HepG2 (cell line): Measurements from ENCODE around the gene TOP3B. TPM values are rescaled to one million over a fixed set of nuclear protein-coding genes. Genes with fewer than 3 reads are reported as not detected.

ENCODE experiments used
- ATAC-seq: fragments of 200-7000 bp; cut with Tn5 transposase; 3 replicates; pipeline ENCODE4 v1.9.1; 2020; ENCODE audit warnings: mild to moderate bottlenecking, moderate library complexity
- BruUV-seq: library from RNA; stranded (reverse); fragments of 400-500 nt; replicated peaks from 2 replicates; lab custom pipeline; 2021; lab: Mats Ljungman, UMichigan
- CTCF ChIA-PET: fragments of 300-600 bp; formaldehyde crosslinking; extraction: SDS; loops from one replicate; lab custom pipeline; 2021; ENCODE audit warnings: low total read pairs, inconsistent platforms, low intra/inter-chr PET ratio; lab: Yijun Ruan, JAX
- POLR2A ChIA-PET: fragments of 350-600 bp; sonication (Branson Sonifier 250); formaldehyde crosslinking; loops from one replicate; lab custom pipeline; 2020; ENCODE audit warnings: antibody characterized with exemption, inconsistent platforms; lab: Yijun Ruan, JAX
- DNase-seq: peaks from one replicate; pipeline ENCODE4 v3.0.0-alpha.2; 2015; ENCODE audit warnings: low spot score
- FAIRE-seq: peaks from 3 replicates; lab custom pipeline; 2011; peaks lifted over from hg19 to GRCh38; lab: Jason Lieb, UNC
- H2AFZ ChIP-seq: one replicate; pipeline ENCODE4 v1.6.1; 2011; ENCODE audit warnings: low read length, inconsistent platforms
- H3K27ac ChIP-seq: fragments of 300-600 bp; 3 replicates; pipeline ENCODE4 v1.8.0; 2011; ENCODE audit warnings: mixed run types, mild to moderate bottlenecking, mixed read lengths, low read length, inconsistent platforms; ENCODE audit not compliant: insufficient read depth; ENCODE audit errors: extremely low read length
- H3K27me3 ChIP-seq, 2 experiments: fragments of 200-600 bp in 1 of 2; 2 replicates in 1 of 2; 3 replicates in 1 of 2; pipeline versions ENCODE4 v1.6.0 to v1.8.0; 2011; ENCODE audit warnings: low read length in 2 of 2, mild to moderate bottlenecking in 2 of 2, moderate library complexity in 2 of 2, inconsistent platforms in 1 of 2; ENCODE audit not compliant: insufficient read depth in 2 of 2, control insufficient read depth in 1 of 2
- H3K36me3 ChIP-seq, 2 experiments: fragments of 200-600 bp in 1 of 2; replicated peaks in 1 of 2; 2 replicates in 1 of 2; 3 replicates in 1 of 2; pipeline versions ENCODE4 v1.5.1 to v1.8.0; 2011; ENCODE audit warnings: low read length in 2 of 2, inconsistent platforms in 1 of 2; ENCODE audit not compliant: insufficient read depth in 2 of 2, control insufficient read depth in 1 of 2
- H3K4me1 ChIP-seq: 2 replicates; pipeline ENCODE4 v1.5.1; 2012; ENCODE audit warnings: low read length, inconsistent platforms; ENCODE audit not compliant: insufficient read depth
- H3K4me2 ChIP-seq: 2 replicates; pipeline ENCODE4 v1.6.0; 2011; ENCODE audit warnings: low read depth, low read length, inconsistent platforms
- H3K4me3 ChIP-seq, 3 experiments: fragments of 200-600 bp in 1 of 3; sonication (generic), shearing (Covaris generic) in 1 of 3; replicated peaks in 1 of 3; 2 replicates each; pipeline ENCODE4 v1.5.1; 2011 to 2016; ENCODE audit warnings: low read length in 3 of 3, inconsistent platforms in 2 of 3, low read depth in 2 of 3, mild to moderate bottlenecking in 2 of 3, control low read depth in 1 of 3, mixed read lengths in 1 of 3; ENCODE audit not compliant: insufficient read depth in 1 of 3
- H3K79me2 ChIP-seq: one replicate; pipeline ENCODE4 v1.6.1; 2011; ENCODE audit warnings: low read length, inconsistent platforms; ENCODE audit not compliant: insufficient read depth
- H3K9ac ChIP-seq: 2 replicates; pipeline ENCODE4 v1.6.0; 2011; ENCODE audit warnings: mild to moderate bottlenecking, low read depth, low read length, inconsistent platforms; ENCODE audit not compliant: insufficient read depth
- H3K9me3 ChIP-seq: 2 replicates; pipeline ENCODE4 v1.5.1; 2012; ENCODE audit warnings: mild to moderate bottlenecking, low read length
- H4K20me1 ChIP-seq: 2 replicates; pipeline ENCODE4 v1.6.0; 2011; ENCODE audit warnings: inconsistent platforms, mild to moderate bottlenecking, low read length, moderate library complexity; ENCODE audit not compliant: insufficient read depth
- AFF4 ChIP-seq: sonication (generic); formaldehyde crosslinking; IDR thresholded peaks from 2 replicates; pipeline ENCODE4 v1.4.0; 2020; ENCODE audit warnings: missing genetic modification reagents
- EZH2 ChIP-seq: conservative IDR thresholded peaks from 2 replicates; pipeline ENCODE4 v1.6.1; 2012; ENCODE audit warnings: mild to moderate bottlenecking, low read depth, low read length, moderate library complexity
- GPBP1L1 ChIP-seq: sonication (generic); formaldehyde crosslinking; IDR thresholded peaks from 2 replicates; pipeline ENCODE4 v1.5.0; 2020; ENCODE audit warnings: mild to moderate bottlenecking, missing genetic modification reagents
- HIC2 ChIP-seq: sonication (generic); formaldehyde crosslinking; IDR thresholded peaks from 2 replicates; pipeline ENCODE4 v1.9.0; 2022; ENCODE audit warnings: low read depth, missing genetic modification reagents
- HINFP ChIP-seq: sonication (generic); formaldehyde crosslinking; IDR thresholded peaks from 2 replicates; pipeline ENCODE4 v1.4.0; 2020; ENCODE audit warnings: low read depth, mild to moderate bottlenecking, missing genetic modification reagents
- KAT2B ChIP-seq: fragments of 150-350 bp; IDR thresholded peaks from 2 replicates; pipeline ENCODE4 v1.6.1; 2014; ENCODE audit warnings: low read depth, low read length, borderline replicate concordance
- MAF1 ChIP-seq: sonication (generic); formaldehyde crosslinking; IDR thresholded peaks from 2 replicates; pipeline ENCODE4 v1.5.0; 2020; ENCODE audit warnings: missing genetic modification reagents, borderline replicate concordance
- TAF1 ChIP-seq: sonication (generic); formaldehyde crosslinking; IDR thresholded peaks from 2 replicates; pipeline ENCODE4 v1.4.0; 2020; ENCODE audit warnings: missing genetic modification reagents
- ZNF512B ChIP-seq: sonication (generic); formaldehyde crosslinking; IDR thresholded peaks from 2 replicates; pipeline ENCODE4 v1.5.1; 2020; ENCODE audit warnings: missing genetic modification reagents, mild to moderate bottlenecking, borderline replicate concordance
- ZNF572 ChIP-seq: sonication (generic); formaldehyde crosslinking; IDR thresholded peaks from 2 replicates; pipeline ENCODE4 v1.5.1; 2020; ENCODE audit warnings: mild to moderate bottlenecking, missing genetic modification reagents
- ZNF605 ChIP-seq: sonication (generic); formaldehyde crosslinking; IDR thresholded peaks from 2 replicates; pipeline ENCODE4 v1.8.0; 2022; ENCODE audit warnings: mild to moderate bottlenecking, missing genetic modification reagents
- WGBS: methylation state at CpG from one replicate; pipeline ENCODE4 v1.1.6; 2017; ENCODE audit warnings: low lambda C conversion rate; 5-methylcytosine and 5-hydroxymethylcytosine counted together
- in situ Hi-C: cut with HindIII; loops from 2 replicates; pipeline ENCODE4 v1.10.0; 2017; ENCODE audit warnings: low pct_unique_long_range_greater_than_20kb; ENCODE audit not compliant: extremely low pct_ligation_motif_present
- intact Hi-C: fragments of 100-400 bp; cut with micrococcal nuclease; formaldehyde crosslinking; loops from one replicate; pipeline ENCODE4 v1.10.0; 2022; ENCODE audit not compliant: unreplicated experiment
- polyA plus RNA-seq, 8 experiments: library from polyadenylated mRNA; depleted of rRNA in 3 of 8; stranded (reverse) in 7 of 8; unstranded in 1 of 8; fragments of >200 nt; fragmentation: Illumina TruSeq in 4 of 8; extraction: Trizol in 4 of 8; gene quantifications; 2 replicates each; pipeline versions ENCODE4 v1.2.1 to v1.2.3, GENCODE V29; 2011 to 2016; ENCODE audit warnings: low read depth in 4 of 8, missing spikeins in 1 of 8, mixed read lengths in 1 of 8; ENCODE audit not compliant: insufficient read depth in 1 of 8
- total RNA-seq, 5 experiments: library from RNA; depleted of rRNA; stranded (reverse); fragments of >200 nt; fragmentation: Illumina TruSeq; extraction: Trizol; gene quantifications; 2 replicates each; pipeline ENCODE4 v1.2.3, GENCODE V29; 2016; ENCODE audit warnings: low read depth in 1 of 5

TOP3B gene
- total and polyA plus RNA-seq, 2 of the 13 experiments (the other 11 are each of a cell fraction or from before 2014, with no cell fraction given) = 28.5 to 29.7 TPM

- CTCF ChIA-PET = no interaction called here
- TF ChIP-seq ZNF605 = no peak
- TF ChIP-seq ZNF512B = no peak
- no peak for TF ChIP-seq ZNF572
- no peak for TF ChIP-seq GPBP1L1 (CRISPR knock-in tag)
- no peak for TF ChIP-seq EZH2
- no peak for TF ChIP-seq KAT2B
- no peak for TF ChIP-seq AFF4 (CRISPR knock-in tag)
- TF ChIP-seq MAF1 (CRISPR knock-in tag) = no peak
- no peak for TF ChIP-seq HINFP (CRISPR knock-in tag)
- TF ChIP-seq HIC2 (CRISPR knock-in tag) = no peak
- TF ChIP-seq TAF1 (CRISPR knock-in tag) = no peak
Measured at GRCh38 chr22:21990445-21991303, 8.1 kb upstream of the TOP3B start.

More at GRCh38 chr22:21990445-21991303, 8.1 kb upstream of the TOP3B start:
- 42% methylated on average over 10 of the region's 16 CpGs for WGBS
- Histone ChIP-seq H3K27me3 (peaks cover 0 to 33% of the 10 kb centered on the region in 2 experiments; a peak in 3 of 5 replicates), H3K9me3 (no peaks in the 10 kb centered on the region), H3K36me3 (no peaks in the 10 kb centered on the region), H4K20me1 (no peaks in the 10 kb centered on the region), H3K27ac (no peak overlapping the region), H3K9ac (no peak overlapping the region), H2AFZ (no peak overlapping the region), H3K4me1 (peaks cover 15% of the 10 kb centered on the region), H3K4me2 (no peak overlapping the region; the same call in 1 of the 2 replicates), H3K79me2 (no peaks in the 10 kb centered on the region), H3K4me3 (no peak overlapping the region)
- FAIRE-seq = no peak
- DNase-seq = no peak
- intact Hi-C loops (no loop called here), in situ Hi-C loops (no loop called here)
- ATAC-seq = peak; percentile 67
- POLR2A ChIA-PET = no interaction called here
- BruUV-seq = no TSS peak
